Mesenchymal stem cell (in vitro differentiated cells and primary cell): Measurements from ENCODE around the gene KIAA1217.

Experiments
- DNase-seq: peaks from one replicate; pipeline ENCODE4 v3.0.0-alpha.2; 2013
- H2AFZ ChIP-seq: one replicate; pipeline ENCODE4 v1.6.1; 2013; ENCODE audit warnings: low read depth, mild to moderate bottlenecking, control low read depth, inconsistent platforms, low read length, moderate library complexity
- H2AK5ac ChIP-seq: 2 replicates; pipeline ENCODE4 v1.6.1; 2013; ENCODE audit warnings: low read length, moderate library complexity, mild to moderate bottlenecking, inconsistent platforms; ENCODE audit not compliant: severe bottlenecking
- H2BK120ac ChIP-seq: one replicate; pipeline ENCODE4 v1.6.1; 2013; ENCODE audit warnings: low read depth, mild to moderate bottlenecking, inconsistent platforms, low read length, moderate library complexity
- H2BK12ac ChIP-seq, 2 experiments: one replicate each; pipeline ENCODE4 v1.6.1; 2013; ENCODE audit warnings: inconsistent platforms in 2 of 2, low read length in 2 of 2, mild to moderate bottlenecking in 2 of 2, moderate library complexity in 2 of 2, control low read depth in 1 of 2
- H2BK15ac ChIP-seq: one replicate; pipeline ENCODE4 v1.6.1; 2013; ENCODE audit warnings: mild to moderate bottlenecking, low read depth, inconsistent platforms; ENCODE audit not compliant: poor library complexity, severe bottlenecking
- H2BK5ac ChIP-seq: 2 replicates; pipeline ENCODE4 v1.6.1; 2013; ENCODE audit warnings: low read depth, mild to moderate bottlenecking, low read length, control low read depth, inconsistent platforms; ENCODE audit not compliant: poor library complexity, severe bottlenecking
- H3K14ac ChIP-seq, 2 experiments: one replicate each; pipeline ENCODE4 v1.6.1; 2013; ENCODE audit warnings: inconsistent platforms in 2 of 2, low read length in 2 of 2, control low read depth in 1 of 2, mild to moderate bottlenecking in 1 of 2, moderate library complexity in 1 of 2
- H3K18ac ChIP-seq, 2 experiments: one replicate each; pipeline ENCODE4 v1.6.1; 2013; ENCODE audit warnings: inconsistent platforms in 2 of 2, low read length in 2 of 2, control low read depth in 1 of 2, low read depth in 1 of 2, mild to moderate bottlenecking in 1 of 2
- H3K23ac ChIP-seq, 2 experiments: one replicate each; pipeline ENCODE4 v1.6.1; 2013; ENCODE audit warnings: inconsistent platforms in 2 of 2, low read length in 2 of 2, mild to moderate bottlenecking in 2 of 2, moderate library complexity in 2 of 2, control low read depth in 1 of 2
- H3K27ac ChIP-seq: 2 replicates; pipeline ENCODE4 v1.5.1; 2013; ENCODE audit warnings: mild to moderate bottlenecking, moderate library complexity, low read length, control low read depth, inconsistent platforms; ENCODE audit not compliant: poor library complexity, severe bottlenecking
- H3K27me3 ChIP-seq, 2 experiments: 2 replicates each; pipeline versions ENCODE4 v1.6.1 to v1.7.0; 2013; ENCODE audit warnings: low read length in 2 of 2, mild to moderate bottlenecking in 2 of 2, moderate library complexity in 2 of 2, control low read depth in 1 of 2, inconsistent platforms in 1 of 2; ENCODE audit not compliant: control insufficient read depth in 1 of 2, insufficient read depth in 1 of 2
- H3K36me3 ChIP-seq, 2 experiments: 2 replicates each; pipeline versions ENCODE4 v1.6.1 to v1.7.0; 2013; ENCODE audit warnings: low read length in 2 of 2, control low read depth in 1 of 2, inconsistent platforms in 1 of 2, low read depth in 1 of 2, mild to moderate bottlenecking in 1 of 2; ENCODE audit not compliant: insufficient read depth in 2 of 2, control insufficient read depth in 1 of 2
- H3K4ac ChIP-seq, 2 experiments: one replicate each; pipeline ENCODE4 v1.6.1; 2013; ENCODE audit warnings: inconsistent platforms in 2 of 2, low read length in 2 of 2, mild to moderate bottlenecking in 2 of 2, moderate library complexity in 2 of 2, control low read depth in 1 of 2, low read depth in 1 of 2
- H3K4me1 ChIP-seq: 2 replicates; pipeline ENCODE4 v1.6.1; 2013; ENCODE audit warnings: low read depth, low read length, control low read depth; ENCODE audit not compliant: control insufficient read depth, insufficient read depth
- H3K4me2 ChIP-seq: 2 replicates; pipeline ENCODE4 v1.6.1; 2013; ENCODE audit warnings: low read length, mild to moderate bottlenecking, inconsistent platforms; ENCODE audit not compliant: poor library complexity, severe bottlenecking
- H3K4me3 ChIP-seq, 2 experiments: 2 replicates each; pipeline versions ENCODE4 v1.5.1 to v1.7.0; 2013; ENCODE audit warnings: low read length in 2 of 2, mild to moderate bottlenecking in 2 of 2, control low read depth in 1 of 2, low read depth in 1 of 2; ENCODE audit not compliant: insufficient read depth in 1 of 2
- H3K79me1 ChIP-seq: replicated peaks from 2 replicates; pipeline ENCODE4 v1.6.1; 2013; ENCODE audit warnings: mild to moderate bottlenecking, control low read depth, low read length, inconsistent platforms; ENCODE audit not compliant: poor library complexity, severe bottlenecking
- H3K9ac ChIP-seq: 2 replicates; pipeline ENCODE4 v1.7.0; 2013; ENCODE audit warnings: mild to moderate bottlenecking, low read length, moderate library complexity
- H3K9me3 ChIP-seq: 2 replicates; pipeline ENCODE4 v1.7.0; 2013; ENCODE audit warnings: mild to moderate bottlenecking, low read length; ENCODE audit not compliant: control insufficient read depth
- H4K8ac ChIP-seq: one replicate; pipeline ENCODE4 v1.6.1; 2013; ENCODE audit warnings: inconsistent platforms, mild to moderate bottlenecking, low read length, moderate library complexity
- H4K91ac ChIP-seq: one replicate; pipeline ENCODE4 v1.6.1; 2013; ENCODE audit warnings: mild to moderate bottlenecking, low read length, inconsistent platforms
- WGBS: methylation state at CpG from one replicate; pipeline ENCODE4 v1.1.7; 2013; ENCODE audit warnings: mixed read lengths; 5-methylcytosine and 5-hydroxymethylcytosine counted together

The KIAA1217 gene

DNA sequence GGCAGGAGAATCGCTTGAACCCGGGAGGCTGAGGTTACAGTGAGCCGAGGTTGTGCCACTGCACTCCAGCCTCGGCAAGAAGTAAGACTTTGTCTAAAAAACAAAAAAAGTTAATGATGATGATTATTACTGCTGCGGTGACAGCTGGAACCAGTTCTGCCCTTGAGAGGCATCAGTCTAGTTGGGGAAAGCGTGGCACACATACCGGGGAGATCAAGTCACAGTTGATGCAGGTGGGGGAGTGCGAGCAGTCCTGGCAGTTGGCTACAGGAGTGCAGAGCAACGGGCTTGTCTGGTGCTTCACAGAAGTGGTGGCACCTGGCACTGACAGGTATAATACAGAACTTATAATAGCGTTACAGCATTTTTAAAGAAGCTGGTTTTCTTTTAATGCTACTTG lies 341.7 kb downstream of the KIAA1217 start:
- H4K8ac ChIP-seq, result no peak overlapping the region
- H3K79me1 ChIP-seq, result no peaks in the 10 kb centered on the region
- 92% methylated on average over 9 of the region's 10 CpGs for WGBS
- H3K4me3 ChIP-seq, result no peak overlapping the region
- H3K4me1 ChIP-seq, result no peaks in the 10 kb centered on the region
- no peaks in the 10 kb centered on the region for H3K9me3 ChIP-seq
- H3K4me2 ChIP-seq, result no peak overlapping the region
- peaks cover 0 to 18% of the 10 kb centered on the region in 2 experiments for H3K27me3 ChIP-seq
- no peak overlapping the region for H2BK15ac ChIP-seq
- H3K27ac ChIP-seq, result no peak overlapping the region
- no peak overlapping the region for H3K4ac ChIP-seq
- H3K9ac ChIP-seq, result no peak overlapping the region
- no peak overlapping the region for H3K18ac ChIP-seq
- H2BK120ac ChIP-seq, result no peak overlapping the region
- H3K23ac ChIP-seq, result no peak overlapping the region
- H3K14ac ChIP-seq, result no peak overlapping the region
- no peak overlapping the region for H4K91ac ChIP-seq
- DNase-seq, result no peak
- H2AK5ac ChIP-seq, result no peak overlapping the region
- peaks cover 9 to 30% of the 10 kb centered on the region in 2 experiments for H3K36me3 ChIP-seq
- no peak overlapping the region for H2AFZ ChIP-seq
- H2BK12ac ChIP-seq, result no peak overlapping the region
- H2BK5ac ChIP-seq, result no peak overlapping the region

DNA sequence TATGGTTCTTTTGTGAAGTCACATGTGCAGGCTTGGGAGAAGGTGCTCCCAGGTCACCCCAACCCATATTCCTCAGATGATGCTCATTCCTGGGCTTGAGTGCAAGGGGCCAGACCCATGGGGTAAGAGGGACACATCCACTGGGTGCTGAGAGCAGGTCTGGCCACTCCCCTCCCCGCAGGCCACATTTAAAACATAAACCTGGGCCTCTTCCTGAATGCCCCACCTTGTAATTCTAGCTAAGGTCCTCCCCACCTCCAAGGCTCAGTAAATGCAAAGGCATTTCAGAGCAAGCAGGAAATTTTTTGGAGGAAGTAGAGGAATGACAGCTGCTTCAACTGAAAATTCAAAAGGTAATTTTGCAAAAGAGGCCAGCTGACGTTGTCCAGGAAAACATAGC lies 342.2 kb downstream of the KIAA1217 start:
- H3K79me1 ChIP-seq, result no peaks in the 10 kb centered on the region
- no peak overlapping the region for H2AFZ ChIP-seq
- H2BK15ac ChIP-seq, result no peak overlapping the region
- H3K36me3 ChIP-seq, result peaks cover 4 to 26% of the 10 kb centered on the region in 2 experiments
- no peak overlapping the region for H3K9ac ChIP-seq
- no peak overlapping the region for H2AK5ac ChIP-seq
- no peak overlapping the region for H3K23ac ChIP-seq
- no peak overlapping the region for H2BK5ac ChIP-seq
- H3K4me3 ChIP-seq, result no peak overlapping the region
- H3K4me2 ChIP-seq, result no peak overlapping the region
- peaks cover 0 to 19% of the 10 kb centered on the region in 2 experiments for H3K27me3 ChIP-seq
- no peak overlapping the region for H4K91ac ChIP-seq
- no peak overlapping the region for H3K4ac ChIP-seq
- peak overlapping the region in 1 of 2 experiments; percentile 62 for H3K14ac ChIP-seq
- no peaks in the 10 kb centered on the region for H3K4me1 ChIP-seq
- DNase-seq, result no peak
- H3K27ac ChIP-seq, result no peak overlapping the region
- no peaks in the 10 kb centered on the region for H3K9me3 ChIP-seq
- 89% methylated on average over 1 of the region's 2 CpGs for WGBS
- no peak overlapping the region for H3K18ac ChIP-seq
- H4K8ac ChIP-seq, result no peak overlapping the region
- H2BK120ac ChIP-seq, result no peak overlapping the region
- no peak overlapping the region for H2BK12ac ChIP-seq

DNA sequence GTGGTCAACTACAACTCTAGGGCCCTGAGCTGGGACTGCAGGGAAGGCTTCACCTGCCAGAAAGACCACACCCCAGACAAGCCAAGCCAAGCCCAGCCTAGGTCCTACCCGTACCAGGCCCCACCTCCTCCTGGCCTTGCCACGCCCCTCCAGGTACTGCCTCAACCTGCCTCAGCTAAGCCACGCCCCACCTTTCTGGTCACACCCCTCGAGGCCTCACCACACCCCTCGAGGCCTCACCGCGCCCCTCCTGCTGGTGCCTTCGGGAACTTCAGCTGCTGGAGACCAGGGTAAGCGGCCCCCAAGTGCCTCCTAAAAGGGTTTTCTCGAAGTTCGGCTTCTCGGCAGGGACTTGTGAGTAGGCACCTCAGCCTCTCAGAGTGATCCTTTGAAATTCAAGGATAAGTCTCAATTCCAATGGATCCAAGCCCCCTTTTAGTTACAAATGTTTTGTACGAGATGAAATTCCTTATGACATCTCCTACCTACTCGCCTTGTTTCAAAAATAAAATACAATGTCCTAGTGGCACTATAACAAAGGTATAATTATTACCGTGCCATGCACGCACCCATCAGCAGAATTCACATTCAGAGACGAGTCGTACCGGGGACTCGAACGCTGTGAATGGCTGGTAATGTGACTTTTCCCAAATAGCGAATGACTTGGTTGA lies 343.5 kb downstream of the KIAA1217 start:
- Histone ChIP-seq H3K27ac (no peak overlapping the region), H3K23ac (no peak overlapping the region), H2AK5ac (no peak overlapping the region), H2BK12ac (no peak overlapping the region), H4K91ac (no peak overlapping the region), H3K4me1 (no peaks in the 10 kb centered on the region), H3K18ac (no peak overlapping the region), H3K27me3 (peaks cover 0 to 19% of the 10 kb centered on the region in 2 experiments), H4K8ac (no peak overlapping the region), H3K9me3 (no peaks in the 10 kb centered on the region), H3K79me1 (no peaks in the 10 kb centered on the region), H3K14ac (no peak overlapping the region), H3K4ac (no peak overlapping the region), H2BK5ac (no peak overlapping the region), H3K4me2 (no peak overlapping the region), H3K36me3 (peaks cover 4 to 12% of the 10 kb centered on the region in 2 experiments), H3K4me3 (no peak overlapping the region), H2BK120ac (no peak overlapping the region), H2BK15ac (no peak overlapping the region), H2AFZ (no peak overlapping the region), H3K9ac (no peak overlapping the region)
- no peak for DNase-seq
- 47% methylated on average over 22 of the region's 22 CpGs for WGBS

DNA sequence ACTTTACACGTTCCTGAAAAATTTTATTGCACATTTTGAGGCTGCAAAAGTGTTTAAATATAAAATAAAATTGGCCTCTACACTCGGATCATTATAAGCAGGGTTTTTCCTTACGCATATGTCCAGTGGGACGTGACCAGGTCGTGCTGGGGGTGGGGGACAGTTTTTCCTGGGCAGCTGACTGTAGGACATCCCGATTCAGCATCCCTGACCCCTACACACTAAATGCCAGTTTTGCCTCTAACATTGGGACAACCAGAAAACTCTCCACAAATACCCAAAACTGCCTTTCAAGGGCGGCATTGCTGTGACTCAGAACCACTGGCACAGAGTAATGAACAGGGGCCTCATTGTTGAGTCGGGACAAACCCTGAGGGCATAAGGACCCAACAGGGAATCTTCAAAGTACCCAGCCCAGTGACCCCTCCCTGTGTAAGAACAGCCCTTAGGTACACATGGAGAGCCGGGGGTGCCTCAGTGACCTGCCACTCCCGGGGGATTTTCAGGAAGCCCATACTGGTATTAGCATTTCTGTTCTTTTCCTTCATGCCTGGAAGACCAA lies 344.2 kb downstream of the KIAA1217 start:
- H2BK5ac ChIP-seq, result no peak overlapping the region
- H3K18ac ChIP-seq, result no peak overlapping the region
- H3K4me2 ChIP-seq, result no peak overlapping the region
- H4K8ac ChIP-seq, result no peak overlapping the region
- H3K4me1 ChIP-seq, result no peaks in the 10 kb centered on the region
- peaks cover 4 to 11% of the 10 kb centered on the region in 2 experiments for H3K36me3 ChIP-seq
- no peak overlapping the region for H3K27ac ChIP-seq
- H4K91ac ChIP-seq, result no peak overlapping the region
- H3K79me1 ChIP-seq, result no peaks in the 10 kb centered on the region
- peaks cover 0 to 19% of the 10 kb centered on the region in 2 experiments for H3K27me3 ChIP-seq
- 87% methylated on average over 9 of the region's 10 CpGs for WGBS
- no peak overlapping the region for H2BK15ac ChIP-seq
- no peak overlapping the region for H3K4ac ChIP-seq
- no peak overlapping the region for H2BK12ac ChIP-seq
- no peak overlapping the region for H2BK120ac ChIP-seq
- H2AFZ ChIP-seq, result no peak overlapping the region
- H3K14ac ChIP-seq, result no peak overlapping the region
- no peak overlapping the region for H3K9ac ChIP-seq
- H3K4me3 ChIP-seq, result no peak overlapping the region
- no peak for DNase-seq
- H3K9me3 ChIP-seq, result no peaks in the 10 kb centered on the region
- H2AK5ac ChIP-seq, result no peak overlapping the region
- no peak overlapping the region for H3K23ac ChIP-seq
